ENCODE measurements around the gene IGSF22. TPM values are rescaled to one million over a fixed set of nuclear protein-coding genes. Genes with fewer than 3 reads are reported as not detected.

The IGSF22 gene
- total and polyA plus RNA-seq, 9 of the 15 experiments (the other 6 are each of a cell fraction or from before 2014, with no cell fraction given): not detected

DNA sequence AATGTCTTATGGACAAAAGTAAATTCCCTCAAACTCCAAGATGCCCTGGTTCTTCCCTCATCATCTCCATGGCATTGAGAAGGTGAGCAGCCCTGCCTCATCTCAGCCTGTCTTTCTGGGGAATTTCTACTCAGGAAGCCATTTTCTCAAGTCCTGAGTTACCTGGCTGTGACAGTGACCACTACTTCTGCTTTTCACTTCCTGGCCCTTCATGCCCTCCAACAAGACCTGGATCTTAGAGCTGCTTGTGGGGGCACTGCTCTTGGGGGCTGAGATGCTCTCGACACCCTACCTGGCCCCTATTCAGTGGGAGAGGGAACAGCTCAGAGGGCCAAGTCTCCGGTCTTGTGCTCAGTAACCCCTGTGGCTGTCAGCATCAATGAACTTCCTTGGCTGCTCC is 5.5 kb upstream of the IGSF22 start:
- H3K9me3 ChIP-seq (replicated peaks; ENCODE audit: control insufficient read depth, insufficient read depth, low read depth, low read length): no peaks in the 10 kb centered on the region
- no peak overlapping the region for H3K9ac ChIP-seq (ENCODE audit: insufficient read depth in 1 of 2, low read depth in 2 of 2, low read length in 2 of 2)
- no peak overlapping the region for H3K4me3 ChIP-seq
- H3K36me3 ChIP-seq (ENCODE audit: control insufficient read depth, insufficient read depth, low read length): no peaks in the 10 kb centered on the region
- no peak overlapping the region for H3K27ac ChIP-seq (ENCODE audit: extremely low read depth, low read depth, low read length)
- ATAC-seq: no peak
- POLR2A ChIA-PET: interaction anchor here (0.7 kb wide), 1 partner anchor 768 kb away, joined by 3 read pairs; no protein-coding TSS in a partner anchor
- H3K4me1 ChIP-seq (replicated peaks in 1 of 2; ENCODE audit: control insufficient read depth in 2 of 2, insufficient read depth in 2 of 2, low read length in 2 of 2): peaks cover 0 to 3% of the 10 kb centered on the region in 2 experiments; a peak in 1 of 5 replicates
- peaks cover 14 to 49% of the 10 kb centered on the region in 2 experiments for H3K27me3 ChIP-seq (ENCODE audit: control insufficient read depth in 2 of 2, insufficient read depth in 2 of 2, low read length in 2 of 2)
- DNase-seq (ENCODE audit: extremely low read depth in 1 of 4, low spot score in 3 of 4): no peak
- H3K79me2 ChIP-seq (ENCODE audit: control insufficient read depth, insufficient read depth, low read length): no peaks in the 10 kb centered on the region
- in situ Hi-C loops (cut with MboI) (loop anchor here (5.0 to 25.0 kb wide), 3 partner anchors 74 to 487 kb away; partner anchors contain the start of genes SAA2 and TSG101), intact Hi-C loops (cut with micrococcal nuclease) (loop anchor here (10.0 kb wide), 2 partner anchors 487 to 617 kb away; partner anchors contain the start of gene SAA2)
- WGBS (ENCODE audit: insufficient coverage, low coverage, missing lambda C conversion rate): 0% methylated on average over 2 of the region's 2 CpGs
- no peaks in the 10 kb centered on the region for H3K9me1 ChIP-seq (ENCODE audit: control insufficient read depth, insufficient read depth, low read length)
- H4K20me1 ChIP-seq (replicated peaks; ENCODE audit: control insufficient read depth, insufficient read depth, low read length): no peaks in the 10 kb centered on the region
- no TSS peak for BruUV-seq (replicated peaks)
- CTCF ChIA-PET (ENCODE audit: low intra/inter-chr PET ratio): interaction anchor here (3.4 kb wide), 1 partner anchor 191 kb away, joined by 19 read pairs; no protein-coding TSS in a partner anchor
- H2AFZ ChIP-seq (ENCODE audit: low read depth, low read length): no peak overlapping the region
- TF ChIP-seq ZNF165 (CRISPR knock-in tag; IDR thresholded peaks at IDR 0.05; ENCODE audit: borderline replicate concordance) (no peak), PURB (CRISPR knock-in tag; IDR thresholded peaks at IDR 0.05; ENCODE audit: low read depth) (no peak), DNMT1 (IDR thresholded peaks at IDR 0.05) (no peak), CBX3 (IDR thresholded peaks at IDR 0.05; ENCODE audit: borderline replicate concordance in 1 of 2, low read length in 2 of 2) (no peak), E2F3 (CRISPR knock-in tag; IDR thresholded peaks at IDR 0.05) (no peak), FUS (optimal IDR thresholded peaks at IDR 0.05; ENCODE audit: low read depth, low read length) (no peak), NEUROD1 (IDR thresholded peaks at IDR 0.05; ENCODE audit: borderline replicate concordance, low read depth, low read length, partially characterized antibody) (no peak)
- TF ChIP-seq, protein P1, sequence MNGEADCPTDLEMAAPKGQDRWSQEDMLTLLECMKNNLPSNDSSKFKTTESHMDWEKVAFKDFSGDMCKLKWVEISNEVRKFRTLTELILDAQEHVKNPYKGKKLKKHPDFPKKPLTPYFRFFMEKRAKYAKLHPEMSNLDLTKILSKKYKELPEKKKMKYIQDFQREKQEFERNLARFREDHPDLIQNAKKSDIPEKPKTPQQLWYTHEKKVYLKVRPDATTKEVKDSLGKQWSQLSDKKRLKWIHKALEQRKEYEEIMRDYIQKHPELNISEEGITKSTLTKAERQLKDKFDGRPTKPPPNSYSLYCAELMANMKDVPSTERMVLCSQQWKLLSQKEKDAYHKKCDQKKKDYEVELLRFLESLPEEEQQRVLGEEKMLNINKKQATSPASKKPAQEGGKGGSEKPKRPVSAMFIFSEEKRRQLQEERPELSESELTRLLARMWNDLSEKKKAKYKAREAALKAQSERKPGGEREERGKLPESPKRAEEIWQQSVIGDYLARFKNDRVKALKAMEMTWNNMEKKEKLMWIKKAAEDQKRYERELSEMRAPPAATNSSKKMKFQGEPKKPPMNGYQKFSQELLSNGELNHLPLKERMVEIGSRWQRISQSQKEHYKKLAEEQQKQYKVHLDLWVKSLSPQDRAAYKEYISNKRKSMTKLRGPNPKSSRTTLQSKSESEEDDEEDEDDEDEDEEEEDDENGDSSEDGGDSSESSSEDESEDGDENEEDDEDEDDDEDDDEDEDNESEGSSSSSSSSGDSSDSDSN (IDR thresholded peaks at IDR 0.05; ENCODE audit: borderline replicate concordance in 1 of 2, low read depth in 2 of 2, low read length in 2 of 2): no peak
- TF ChIP-seq, protein P2, sequence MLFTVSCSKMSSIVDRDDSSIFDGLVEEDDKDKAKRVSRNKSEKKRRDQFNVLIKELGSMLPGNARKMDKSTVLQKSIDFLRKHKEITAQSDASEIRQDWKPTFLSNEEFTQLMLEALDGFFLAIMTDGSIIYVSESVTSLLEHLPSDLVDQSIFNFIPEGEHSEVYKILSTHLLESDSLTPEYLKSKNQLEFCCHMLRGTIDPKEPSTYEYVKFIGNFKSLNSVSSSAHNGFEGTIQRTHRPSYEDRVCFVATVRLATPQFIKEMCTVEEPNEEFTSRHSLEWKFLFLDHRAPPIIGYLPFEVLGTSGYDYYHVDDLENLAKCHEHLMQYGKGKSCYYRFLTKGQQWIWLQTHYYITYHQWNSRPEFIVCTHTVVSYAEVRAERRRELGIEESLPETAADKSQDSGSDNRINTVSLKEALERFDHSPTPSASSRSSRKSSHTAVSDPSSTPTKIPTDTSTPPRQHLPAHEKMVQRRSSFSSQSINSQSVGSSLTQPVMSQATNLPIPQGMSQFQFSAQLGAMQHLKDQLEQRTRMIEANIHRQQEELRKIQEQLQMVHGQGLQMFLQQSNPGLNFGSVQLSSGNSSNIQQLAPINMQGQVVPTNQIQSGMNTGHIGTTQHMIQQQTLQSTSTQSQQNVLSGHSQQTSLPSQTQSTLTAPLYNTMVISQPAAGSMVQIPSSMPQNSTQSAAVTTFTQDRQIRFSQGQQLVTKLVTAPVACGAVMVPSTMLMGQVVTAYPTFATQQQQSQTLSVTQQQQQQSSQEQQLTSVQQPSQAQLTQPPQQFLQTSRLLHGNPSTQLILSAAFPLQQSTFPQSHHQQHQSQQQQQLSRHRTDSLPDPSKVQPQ (CRISPR knock-in tag; IDR thresholded peaks at IDR 0.05; ENCODE audit: borderline replicate concordance): no peak
- FAIRE-seq: no peak
- no peak overlapping the region for H3K4me2 ChIP-seq (ENCODE audit: insufficient read depth, low read length)

All from K562 (cell line).